ENCODE data around the gene PRKAA1.
"Not testable (repeated sequence)": the region's sequence is repeated elsewhere in the genome, so short reads cannot be mapped to it uniquely, and the experiment has no call there.

DNA sequence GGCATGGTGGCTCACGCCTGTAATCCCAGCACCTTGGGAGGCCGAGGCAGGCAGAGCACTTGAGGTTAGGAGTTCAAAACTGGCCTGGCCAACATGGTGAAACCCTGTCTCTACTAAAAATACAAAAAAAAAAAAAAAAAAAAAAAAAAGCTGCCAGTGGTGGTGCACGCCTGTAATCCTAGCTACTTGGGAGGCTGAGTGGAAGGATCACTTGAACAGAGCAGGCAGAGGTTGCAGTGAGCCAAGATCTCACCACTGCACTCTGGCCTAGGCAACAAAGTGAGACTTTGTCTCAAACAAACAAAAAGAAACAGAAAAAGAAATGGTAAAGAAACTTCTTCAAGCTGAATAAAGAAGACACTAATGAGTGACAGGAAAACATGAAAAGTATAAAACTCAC is 11.5 kb downstream of the PRKAA1 start:
- TF ChIP-seq, protein P1, sequence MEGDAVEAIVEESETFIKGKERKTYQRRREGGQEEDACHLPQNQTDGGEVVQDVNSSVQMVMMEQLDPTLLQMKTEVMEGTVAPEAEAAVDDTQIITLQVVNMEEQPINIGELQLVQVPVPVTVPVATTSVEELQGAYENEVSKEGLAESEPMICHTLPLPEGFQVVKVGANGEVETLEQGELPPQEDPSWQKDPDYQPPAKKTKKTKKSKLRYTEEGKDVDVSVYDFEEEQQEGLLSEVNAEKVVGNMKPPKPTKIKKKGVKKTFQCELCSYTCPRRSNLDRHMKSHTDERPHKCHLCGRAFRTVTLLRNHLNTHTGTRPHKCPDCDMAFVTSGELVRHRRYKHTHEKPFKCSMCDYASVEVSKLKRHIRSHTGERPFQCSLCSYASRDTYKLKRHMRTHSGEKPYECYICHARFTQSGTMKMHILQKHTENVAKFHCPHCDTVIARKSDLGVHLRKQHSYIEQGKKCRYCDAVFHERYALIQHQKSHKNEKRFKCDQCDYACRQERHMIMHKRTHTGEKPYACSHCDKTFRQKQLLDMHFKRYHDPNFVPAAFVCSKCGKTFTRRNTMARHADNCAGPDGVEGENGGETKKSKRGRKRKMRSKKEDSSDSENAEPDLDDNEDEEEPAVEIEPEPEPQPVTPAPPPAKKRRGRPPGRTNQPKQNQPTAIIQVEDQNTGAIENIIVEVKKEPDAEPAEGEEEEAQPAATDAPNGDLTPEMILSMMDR (IDR thresholded peaks at IDR 0.05; ENCODE audit: insufficient read depth, low read length): not testable (repeated sequence)
- TF ChIP-seq POLR2AphosphoS5 (IDR thresholded peaks at IDR 0.05; ENCODE audit: low read depth): not testable (repeated sequence)
